Fibroblast of the aortic adventitia (primary cell): ENCODE results near the gene RALA. TPM values are rescaled to one million over a fixed set of nuclear protein-coding genes. Genes with fewer than 3 reads are reported as not detected.

Experiments used
- DNase-seq: peaks from one replicate; pipeline ENCODE4 v3.0.0-alpha.2; 2010; ENCODE audit warnings: low read depth
- H3K4me3 ChIP-seq: 2 replicates; pipeline ENCODE4 v1.5.1; 2011; ENCODE audit warnings: low read depth, mild to moderate bottlenecking, control low read depth, low read length, moderate library complexity
- total RNA-seq: library from RNA; depleted of rRNA; stranded (reverse); fragments of >200 nt; gene quantifications from 2 replicates; pipeline ENCODE4 v1.2.3, GENCODE V29; 2012; ENCODE audit warnings: low replicate concordance
- TF ChIP-seq, protein P1 (sequence below): IDR thresholded peaks from 2 replicates; pipeline ENCODE4 v1.5.1; 2011; ENCODE audit warnings: mild to moderate bottlenecking, low read length, control low read depth, inconsistent platforms; ENCODE audit not compliant: insufficient read depth

The RALA gene
- total RNA-seq, 1 donor = 42.7 TPM

DNA sequence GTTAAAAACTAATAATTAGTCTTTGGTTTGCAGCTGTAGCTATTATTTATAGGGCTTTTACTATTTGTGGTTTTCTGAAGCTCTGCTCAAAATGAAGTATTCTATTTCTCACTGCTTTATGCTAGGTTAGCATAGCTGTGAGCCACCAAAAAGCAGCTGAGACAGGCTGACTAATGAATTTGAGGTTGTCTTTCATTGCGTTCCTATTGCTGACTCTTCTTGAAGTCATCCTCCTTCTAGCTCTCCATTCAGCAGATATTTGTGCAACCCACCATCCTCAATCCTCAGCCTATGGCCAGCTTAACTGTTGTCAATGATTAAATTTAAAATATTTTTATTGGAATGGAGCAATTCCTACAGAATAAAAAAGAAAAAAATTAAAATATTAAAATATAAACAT lies 2.1 kb upstream of the RALA start:
- peak; percentile 74 for DNase-seq
- TF ChIP-seq, protein P1, sequence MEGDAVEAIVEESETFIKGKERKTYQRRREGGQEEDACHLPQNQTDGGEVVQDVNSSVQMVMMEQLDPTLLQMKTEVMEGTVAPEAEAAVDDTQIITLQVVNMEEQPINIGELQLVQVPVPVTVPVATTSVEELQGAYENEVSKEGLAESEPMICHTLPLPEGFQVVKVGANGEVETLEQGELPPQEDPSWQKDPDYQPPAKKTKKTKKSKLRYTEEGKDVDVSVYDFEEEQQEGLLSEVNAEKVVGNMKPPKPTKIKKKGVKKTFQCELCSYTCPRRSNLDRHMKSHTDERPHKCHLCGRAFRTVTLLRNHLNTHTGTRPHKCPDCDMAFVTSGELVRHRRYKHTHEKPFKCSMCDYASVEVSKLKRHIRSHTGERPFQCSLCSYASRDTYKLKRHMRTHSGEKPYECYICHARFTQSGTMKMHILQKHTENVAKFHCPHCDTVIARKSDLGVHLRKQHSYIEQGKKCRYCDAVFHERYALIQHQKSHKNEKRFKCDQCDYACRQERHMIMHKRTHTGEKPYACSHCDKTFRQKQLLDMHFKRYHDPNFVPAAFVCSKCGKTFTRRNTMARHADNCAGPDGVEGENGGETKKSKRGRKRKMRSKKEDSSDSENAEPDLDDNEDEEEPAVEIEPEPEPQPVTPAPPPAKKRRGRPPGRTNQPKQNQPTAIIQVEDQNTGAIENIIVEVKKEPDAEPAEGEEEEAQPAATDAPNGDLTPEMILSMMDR = no peak
- no peak overlapping the region for H3K4me3 ChIP-seq

DNA sequence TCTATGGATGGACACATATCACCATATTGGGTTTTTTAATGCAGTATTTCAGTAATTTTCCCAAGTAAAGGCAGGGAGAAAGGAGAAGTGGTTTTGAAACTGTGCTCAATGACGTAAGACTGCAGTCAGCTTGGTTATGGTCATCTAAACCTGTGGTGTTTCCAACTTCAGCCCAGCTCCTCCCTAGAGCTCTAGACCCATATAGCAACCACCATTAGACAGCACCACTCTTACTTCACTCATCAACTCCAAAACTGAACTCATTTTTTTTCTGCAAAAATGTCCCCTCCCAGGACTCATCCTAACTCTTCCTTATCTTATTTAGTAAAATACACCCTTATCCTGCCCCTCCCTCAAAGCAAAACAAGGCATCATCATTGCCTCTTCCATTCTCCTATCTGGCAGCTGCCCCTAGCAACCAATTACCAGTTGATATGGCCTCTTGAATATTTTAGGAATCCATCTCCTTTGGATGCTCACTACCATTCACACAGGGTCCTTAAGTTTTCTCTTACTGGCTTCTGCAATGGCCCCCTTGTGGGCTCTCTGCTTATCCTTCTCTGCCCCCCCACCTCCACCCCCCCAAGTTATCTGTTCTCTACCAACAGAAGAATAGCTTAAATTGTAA lies 1.5 kb upstream of the RALA start:
- DNase-seq = peak; percentile 63
- TF ChIP-seq, protein P1 = no peak
- no peak overlapping the region for H3K4me3 ChIP-seq

DNA sequence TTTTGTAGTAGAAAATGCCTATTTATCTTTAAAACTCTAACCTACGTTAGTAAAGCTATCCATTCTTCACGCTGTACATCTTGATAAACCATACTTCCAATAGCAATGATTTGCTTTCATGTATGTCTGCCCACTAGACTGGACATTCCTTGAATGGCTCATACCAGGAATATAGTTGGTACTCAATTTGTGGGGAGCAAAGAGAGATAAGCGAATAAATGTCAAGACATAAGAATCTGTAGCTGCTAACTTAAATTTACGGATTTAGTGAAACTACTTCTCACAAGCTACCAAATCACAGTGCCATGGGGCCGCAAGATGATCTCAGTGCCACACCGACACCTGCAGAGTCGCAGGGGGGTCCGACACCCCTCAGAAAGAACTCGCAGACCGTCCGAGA lies 763 bp upstream of the RALA start:
- TF ChIP-seq, protein P1 = no peak
- H3K4me3 ChIP-seq = peak overlapping the region; percentile 74
- DNase-seq = no peak

DNA sequence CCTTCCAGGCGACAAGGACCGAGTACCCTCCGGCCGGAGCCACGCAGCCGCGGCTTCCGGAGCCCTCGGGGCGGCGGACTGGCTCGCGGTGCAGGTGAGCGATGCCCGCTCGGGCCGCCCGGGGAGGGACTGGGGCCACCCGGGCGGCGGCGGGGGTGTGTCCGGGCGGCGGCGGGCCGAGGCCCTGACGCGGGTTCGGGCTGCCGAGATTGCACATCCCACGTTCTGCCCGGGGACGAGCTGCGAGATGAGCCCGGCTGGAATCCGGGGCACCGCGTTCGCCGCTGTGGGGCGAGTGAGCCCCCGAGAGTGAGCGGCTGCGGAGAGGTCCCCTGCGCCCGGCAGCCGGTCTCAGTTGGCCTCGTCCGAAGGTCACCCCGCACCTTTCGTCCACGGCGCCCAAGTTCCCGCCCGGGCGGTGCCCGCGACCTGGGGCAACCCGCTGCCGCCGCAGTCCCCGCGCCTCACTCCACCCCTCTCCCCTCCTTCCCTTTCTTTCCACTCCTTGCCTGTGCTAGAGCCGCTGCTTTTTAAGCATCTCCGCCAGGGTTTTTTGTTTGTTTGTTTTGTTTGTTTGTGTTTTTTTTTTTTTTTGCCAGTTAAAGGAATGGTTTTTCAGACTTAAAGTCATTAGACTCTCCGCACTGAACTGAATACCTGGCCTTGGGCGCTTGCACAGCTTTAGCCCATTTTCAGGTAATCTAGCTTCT lies 515 bp downstream of the RALA start:
- no peak for DNase-seq
- TF ChIP-seq, protein P1 = no peak
- H3K4me3 ChIP-seq = peak overlapping the region; percentile 74

DNA sequence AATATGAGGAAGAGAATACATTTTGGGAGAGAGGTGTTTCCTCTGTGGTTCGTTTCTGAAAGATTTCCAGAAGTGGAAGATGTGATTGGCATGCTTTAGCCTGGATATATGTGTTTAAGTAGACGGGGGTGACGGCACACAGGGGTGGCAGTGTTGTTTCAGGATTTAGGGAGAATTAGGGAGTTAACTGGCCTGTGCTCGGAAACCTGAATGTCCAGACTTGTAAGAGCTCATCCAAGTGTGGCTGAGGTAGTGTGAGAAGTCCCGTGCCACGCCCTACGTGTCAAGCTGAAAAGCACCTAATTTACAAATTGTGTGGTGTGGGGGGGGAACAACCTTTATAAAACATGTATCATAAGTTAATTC lies 1.1 kb downstream of the RALA start:
- TF ChIP-seq, protein P1 = no peak
- H3K4me3 ChIP-seq = peak overlapping the region; percentile 74
- peak; percentile 60 for DNase-seq

DNA sequence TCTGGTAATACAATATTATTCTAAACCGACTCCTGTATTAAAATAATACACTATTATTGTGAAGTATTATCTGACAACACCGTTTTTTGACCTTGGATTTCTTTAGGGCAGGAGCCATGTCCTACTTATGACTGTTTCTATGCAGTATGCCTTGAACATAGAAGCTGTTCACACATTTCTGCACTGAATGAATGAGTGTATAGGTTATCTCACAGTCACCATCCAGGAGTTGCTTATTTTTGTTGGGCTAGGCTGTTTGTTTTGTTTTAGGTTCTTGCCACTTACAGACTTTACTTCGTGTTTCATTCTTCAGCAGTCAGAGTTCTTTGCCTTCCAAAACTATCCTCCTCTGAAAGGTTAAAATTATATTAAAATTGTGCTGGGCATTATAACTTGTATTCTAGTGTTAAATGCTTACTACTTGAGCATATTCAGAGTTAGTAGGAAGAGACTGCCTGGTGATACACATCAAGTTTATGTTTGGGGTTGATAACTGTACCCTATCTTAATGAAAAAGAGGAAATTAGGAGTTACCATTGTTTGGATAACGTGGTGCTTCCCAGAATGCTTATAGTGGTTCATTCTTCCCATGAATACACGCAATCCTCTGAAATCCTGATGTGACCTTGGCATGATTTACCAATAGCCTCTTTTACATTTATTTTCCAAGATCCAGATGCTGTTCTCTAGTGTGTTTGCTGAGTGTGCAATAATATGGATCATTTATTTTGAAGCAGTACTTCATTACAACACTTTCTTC lies 1.7 kb downstream of the RALA start:
- DNase-seq = peak; percentile 88
- TF ChIP-seq, protein P1 = no peak
- peak overlapping the region; percentile 74 for H3K4me3 ChIP-seq
